ENCODE measurements around the gene POLR1A.

POLR1A gene

DNA sequence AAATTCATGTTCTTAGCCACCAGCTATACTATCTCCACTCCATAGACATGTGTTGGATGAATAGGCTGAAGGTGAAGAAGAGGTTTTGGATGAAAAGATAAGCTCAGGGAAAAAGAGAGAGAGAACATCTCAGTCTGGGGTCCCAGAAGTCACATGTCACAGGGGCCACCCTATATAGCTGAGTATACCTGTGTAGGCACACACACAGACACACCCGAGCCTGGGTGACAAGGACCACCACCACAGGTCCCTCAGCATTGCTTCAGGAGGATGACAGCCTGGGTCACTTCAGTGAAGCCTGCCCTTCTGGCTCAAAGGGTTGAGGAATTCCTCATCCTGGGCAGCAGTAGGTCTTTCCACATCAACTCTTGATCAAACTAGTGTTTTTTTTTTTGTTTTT lies 56.2 kb downstream of the POLR1A start:
- ATAC-seq = no peak
- TF ChIP-seq ESRRG (CRISPR knock-in tag; IDR thresholded peaks at IDR 0.05) = no peak
- TF ChIP-seq ARNTL (CRISPR knock-in tag; IDR thresholded peaks at IDR 0.05; ENCODE audit: borderline replicate concordance, low read depth) = no peak
- TF ChIP-seq TOX (CRISPR knock-in tag; IDR thresholded peaks at IDR 0.05; ENCODE audit: borderline replicate concordance) = no peak

DNA sequence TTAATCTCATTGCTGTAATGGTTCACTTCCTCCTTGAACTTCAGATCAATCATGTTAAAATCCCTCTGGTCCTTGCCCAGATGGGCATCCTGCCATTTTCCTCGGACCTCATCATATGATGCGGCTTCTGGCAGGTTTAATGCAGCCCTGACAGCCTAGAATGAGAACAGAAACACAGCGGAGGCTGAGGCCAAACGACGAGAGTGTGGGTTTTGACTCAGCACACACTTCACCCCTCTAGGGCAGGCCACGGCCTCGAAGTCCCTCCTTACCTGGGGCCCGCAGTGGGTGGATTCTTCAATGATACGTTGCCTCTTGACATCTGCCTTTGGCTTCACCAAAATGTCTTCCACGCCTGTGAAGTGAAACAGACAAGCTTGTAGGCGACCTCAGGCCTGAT lies 56.8 kb downstream of the POLR1A start:
- peak; percentile 32; the same call in 1 of the 3 replicates for ATAC-seq

DNA sequence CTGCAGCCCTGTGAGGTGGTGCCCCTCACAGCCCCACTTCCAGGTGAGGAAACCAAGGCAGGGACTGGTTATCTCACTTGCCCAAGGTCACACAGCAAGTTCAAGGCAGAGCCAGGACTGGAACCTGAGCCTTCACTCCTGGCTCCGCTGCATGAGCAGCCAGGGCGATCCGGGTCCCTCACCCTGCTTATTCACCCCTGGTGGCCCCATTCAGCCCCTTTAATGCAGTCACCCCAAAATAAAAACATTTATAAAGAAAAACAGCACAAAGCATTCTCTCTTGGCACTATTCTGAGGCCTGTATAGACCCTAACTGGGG lies 57.3 kb downstream of the POLR1A start:
- no peak for ATAC-seq
- no peak for TF ChIP-seq ZFP3 (CRISPR knock-in tag; IDR thresholded peaks at IDR 0.05)
- TF ChIP-seq ESRRG (CRISPR knock-in tag; IDR thresholded peaks at IDR 0.05) = no peak
- TF ChIP-seq CSDC2 (CRISPR knock-in tag; IDR thresholded peaks at IDR 0.05) = no peak
- no peak for TF ChIP-seq ARNTL (CRISPR knock-in tag; IDR thresholded peaks at IDR 0.05; ENCODE audit: borderline replicate concordance, low read depth)

More for the DNA sequence above, 56.8 kb downstream of the POLR1A start:
- TF ChIP-seq ZNF565 (CRISPR knock-in tag; conservative IDR thresholded peaks at IDR 0.05; ENCODE audit: low read depth) (no peak), ISL1 (CRISPR knock-in tag; IDR thresholded peaks at IDR 0.05) (peak; percentile 52)

DNA sequence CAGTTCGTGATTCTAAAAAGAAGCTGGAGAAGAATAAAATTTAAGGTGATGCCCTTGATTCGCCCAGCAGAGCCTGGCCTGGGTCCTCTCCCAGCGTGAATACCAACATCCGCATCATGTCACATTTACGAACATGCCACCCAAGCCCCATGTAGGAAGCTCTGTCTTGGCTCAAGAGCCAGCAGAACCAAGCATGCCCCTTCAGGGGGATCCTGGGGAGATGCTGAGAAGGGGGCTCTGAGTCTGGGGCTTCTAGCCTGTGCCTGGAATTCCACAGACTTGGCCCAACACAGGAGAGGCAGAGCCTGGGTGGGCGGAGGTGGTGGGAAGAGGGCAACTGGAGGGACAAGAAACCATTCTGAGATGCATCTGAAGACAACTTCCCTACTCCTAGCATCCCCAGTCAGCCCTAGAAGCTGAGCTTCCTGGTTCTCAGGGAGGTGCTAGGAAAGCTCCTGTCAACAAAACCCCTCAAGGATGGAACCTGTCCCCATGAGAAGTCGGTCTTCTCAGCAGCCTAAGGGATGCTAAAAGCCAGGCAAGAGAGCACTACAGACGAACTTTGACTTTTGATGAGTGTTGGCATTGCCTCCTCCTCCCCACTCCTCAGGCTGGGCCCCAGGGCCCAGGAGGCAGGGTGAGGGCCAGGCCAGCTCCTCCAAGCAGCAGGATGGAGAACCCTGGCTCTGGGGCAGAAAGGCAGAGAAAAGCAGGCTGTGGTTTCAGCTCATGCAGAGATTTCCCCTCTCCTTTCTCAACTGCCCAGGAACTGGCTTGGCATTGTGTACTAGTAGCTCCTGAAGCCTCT lies 57.9 kb downstream of the POLR1A start:
- ATAC-seq = no peak
- TF ChIP-seq ZNF565 (CRISPR knock-in tag; conservative IDR thresholded peaks at IDR 0.05; ENCODE audit: low read depth) = no peak
- TF ChIP-seq ESRRG (CRISPR knock-in tag; IDR thresholded peaks at IDR 0.05) = no peak
- TF ChIP-seq RARB (CRISPR knock-in tag; IDR thresholded peaks at IDR 0.05) = no peak
- no peak for TF ChIP-seq CSDC2 (CRISPR knock-in tag; IDR thresholded peaks at IDR 0.05)
- TF ChIP-seq, protein P1, sequence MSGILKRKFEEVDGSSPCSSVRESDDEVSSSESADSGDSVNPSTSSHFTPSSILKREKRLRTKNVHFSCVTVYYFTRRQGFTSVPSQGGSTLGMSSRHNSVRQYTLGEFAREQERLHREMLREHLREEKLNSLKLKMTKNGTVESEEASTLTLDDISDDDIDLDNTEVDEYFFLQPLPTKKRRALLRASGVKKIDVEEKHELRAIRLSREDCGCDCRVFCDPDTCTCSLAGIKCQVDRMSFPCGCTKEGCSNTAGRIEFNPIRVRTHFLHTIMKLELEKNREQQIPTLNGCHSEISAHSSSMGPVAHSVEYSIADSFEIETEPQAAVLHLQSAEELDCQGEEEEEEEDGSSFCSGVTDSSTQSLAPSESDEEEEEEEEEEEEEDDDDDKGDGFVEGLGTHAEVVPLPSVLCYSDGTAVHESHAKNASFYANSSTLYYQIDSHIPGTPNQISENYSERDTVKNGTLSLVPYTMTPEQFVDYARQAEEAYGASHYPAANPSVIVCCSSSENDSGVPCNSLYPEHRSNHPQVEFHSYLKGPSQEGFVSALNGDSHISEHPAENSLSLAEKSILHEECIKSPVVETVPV (CRISPR knock-in tag; IDR thresholded peaks at IDR 0.05) = no peak
- TF ChIP-seq ZNF70 (CRISPR knock-in tag; IDR thresholded peaks at IDR 0.05) = no peak
- TF ChIP-seq ZC3H10 (CRISPR knock-in tag; IDR thresholded peaks at IDR 0.05) = no peak
- no peak for TF ChIP-seq SNAI2 (CRISPR knock-in tag; IDR thresholded peaks at IDR 0.05)
- TF ChIP-seq ISL1 (CRISPR knock-in tag; IDR thresholded peaks at IDR 0.05) = no peak
- TF ChIP-seq OSR1 (CRISPR knock-in tag; IDR thresholded peaks at IDR 0.05) = no peak
- no peak for TF ChIP-seq ARNTL (CRISPR knock-in tag; IDR thresholded peaks at IDR 0.05; ENCODE audit: borderline replicate concordance, low read depth)
- TF ChIP-seq, protein P2, sequence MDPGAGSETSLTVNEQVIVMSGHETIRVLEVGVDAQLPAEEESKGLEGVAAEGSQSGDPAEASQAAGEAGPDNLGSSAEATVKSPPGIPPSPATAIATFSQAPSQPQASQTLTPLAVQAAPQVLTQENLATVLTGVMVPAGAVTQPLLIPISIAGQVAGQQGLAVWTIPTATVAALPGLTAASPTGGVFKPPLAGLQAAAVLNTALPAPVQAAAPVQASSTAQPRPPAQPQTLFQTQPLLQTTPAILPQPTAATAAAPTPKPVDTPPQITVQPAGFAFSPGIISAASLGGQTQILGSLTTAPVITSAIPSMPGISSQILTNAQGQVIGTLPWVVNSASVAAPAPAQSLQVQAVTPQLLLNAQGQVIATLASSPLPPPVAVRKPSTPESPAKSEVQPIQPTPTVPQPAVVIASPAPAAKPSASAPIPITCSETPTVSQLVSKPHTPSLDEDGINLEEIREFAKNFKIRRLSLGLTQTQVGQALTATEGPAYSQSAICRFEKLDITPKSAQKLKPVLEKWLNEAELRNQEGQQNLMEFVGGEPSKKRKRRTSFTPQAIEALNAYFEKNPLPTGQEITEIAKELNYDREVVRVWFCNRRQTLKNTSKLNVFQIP (CRISPR knock-in tag; IDR thresholded peaks at IDR 0.05; ENCODE audit: borderline replicate concordance, low read depth) = no peak
- TF ChIP-seq TCF4 (CRISPR knock-in tag; IDR thresholded peaks at IDR 0.05; ENCODE audit: borderline replicate concordance) = no peak
- no peak for TF ChIP-seq TOX (CRISPR knock-in tag; IDR thresholded peaks at IDR 0.05; ENCODE audit: borderline replicate concordance)
- TF ChIP-seq ZFP3 (CRISPR knock-in tag; IDR thresholded peaks at IDR 0.05) = no peak
- TF ChIP-seq BACH2 (CRISPR knock-in tag; IDR thresholded peaks at IDR 0.05; ENCODE audit: borderline replicate concordance) = no peak
- no peak for TF ChIP-seq GLIS3 (CRISPR knock-in tag; IDR thresholded peaks at IDR 0.05)
- no peak for TF ChIP-seq ZFP30 (CRISPR knock-in tag; IDR thresholded peaks at IDR 0.05)
- TF ChIP-seq PPARA (CRISPR knock-in tag; IDR thresholded peaks at IDR 0.05; ENCODE audit: borderline replicate concordance) = no peak

DNA sequence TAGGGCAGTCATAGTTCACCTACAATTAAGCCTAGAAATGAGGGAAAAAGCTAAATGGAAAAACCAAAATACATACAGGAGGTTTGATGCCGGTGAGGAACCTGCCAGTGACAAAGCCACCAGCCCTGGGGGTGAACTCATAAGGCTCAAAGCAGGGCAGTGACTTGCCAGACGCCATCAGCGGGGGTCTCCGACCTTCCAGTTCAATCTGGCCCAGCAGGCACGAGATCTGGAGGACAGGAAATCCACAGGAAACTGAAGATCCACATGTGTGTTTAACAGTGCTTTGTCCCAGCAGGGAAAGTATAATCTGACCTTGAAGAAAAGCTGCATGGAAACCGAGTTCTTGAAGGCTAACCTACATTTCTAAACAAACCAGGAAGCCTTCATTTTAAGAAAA lies 60.1 kb downstream of the POLR1A start:
- no peak for ATAC-seq
- TF ChIP-seq ZFP3 (CRISPR knock-in tag; IDR thresholded peaks at IDR 0.05) = no peak
- TF ChIP-seq, protein P3, sequence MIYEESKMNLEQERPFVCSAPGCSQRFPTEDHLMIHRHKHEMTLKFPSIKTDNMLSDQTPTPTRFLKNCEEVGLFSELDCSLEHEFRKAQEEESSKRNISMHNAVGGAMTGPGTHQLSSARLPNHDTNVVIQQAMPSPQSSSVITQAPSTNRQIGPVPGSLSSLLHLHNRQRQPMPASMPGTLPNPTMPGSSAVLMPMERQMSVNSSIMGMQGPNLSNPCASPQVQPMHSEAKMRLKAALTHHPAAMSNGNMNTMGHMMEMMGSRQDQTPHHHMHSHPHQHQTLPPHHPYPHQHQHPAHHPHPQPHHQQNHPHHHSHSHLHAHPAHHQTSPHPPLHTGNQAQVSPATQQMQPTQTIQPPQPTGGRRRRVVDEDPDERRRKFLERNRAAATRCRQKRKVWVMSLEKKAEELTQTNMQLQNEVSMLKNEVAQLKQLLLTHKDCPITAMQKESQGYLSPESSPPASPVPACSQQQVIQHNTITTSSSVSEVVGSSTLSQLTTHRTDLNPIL (CRISPR knock-in tag; IDR thresholded peaks at IDR 0.05; ENCODE audit: low read depth) = no peak
- TF ChIP-seq ZNF565 (CRISPR knock-in tag; conservative IDR thresholded peaks at IDR 0.05; ENCODE audit: low read depth) = no peak
- no peak for TF ChIP-seq ISL1 (CRISPR knock-in tag; IDR thresholded peaks at IDR 0.05)
- no peak for TF ChIP-seq SNAI2 (CRISPR knock-in tag; IDR thresholded peaks at IDR 0.05)
- TF ChIP-seq BACH2 (CRISPR knock-in tag; IDR thresholded peaks at IDR 0.05; ENCODE audit: borderline replicate concordance) = no peak
- no peak for TF ChIP-seq TCF4 (CRISPR knock-in tag; IDR thresholded peaks at IDR 0.05; ENCODE audit: borderline replicate concordance)
- TF ChIP-seq ZC3H10 (CRISPR knock-in tag; IDR thresholded peaks at IDR 0.05) = no peak
- no peak for TF ChIP-seq ZFP30 (CRISPR knock-in tag; IDR thresholded peaks at IDR 0.05)
- no peak for TF ChIP-seq ARNTL (CRISPR knock-in tag; IDR thresholded peaks at IDR 0.05; ENCODE audit: borderline replicate concordance, low read depth)
- no peak for TF ChIP-seq ZNF8 (CRISPR knock-in tag; IDR thresholded peaks at IDR 0.05)
- TF ChIP-seq, protein P4, sequence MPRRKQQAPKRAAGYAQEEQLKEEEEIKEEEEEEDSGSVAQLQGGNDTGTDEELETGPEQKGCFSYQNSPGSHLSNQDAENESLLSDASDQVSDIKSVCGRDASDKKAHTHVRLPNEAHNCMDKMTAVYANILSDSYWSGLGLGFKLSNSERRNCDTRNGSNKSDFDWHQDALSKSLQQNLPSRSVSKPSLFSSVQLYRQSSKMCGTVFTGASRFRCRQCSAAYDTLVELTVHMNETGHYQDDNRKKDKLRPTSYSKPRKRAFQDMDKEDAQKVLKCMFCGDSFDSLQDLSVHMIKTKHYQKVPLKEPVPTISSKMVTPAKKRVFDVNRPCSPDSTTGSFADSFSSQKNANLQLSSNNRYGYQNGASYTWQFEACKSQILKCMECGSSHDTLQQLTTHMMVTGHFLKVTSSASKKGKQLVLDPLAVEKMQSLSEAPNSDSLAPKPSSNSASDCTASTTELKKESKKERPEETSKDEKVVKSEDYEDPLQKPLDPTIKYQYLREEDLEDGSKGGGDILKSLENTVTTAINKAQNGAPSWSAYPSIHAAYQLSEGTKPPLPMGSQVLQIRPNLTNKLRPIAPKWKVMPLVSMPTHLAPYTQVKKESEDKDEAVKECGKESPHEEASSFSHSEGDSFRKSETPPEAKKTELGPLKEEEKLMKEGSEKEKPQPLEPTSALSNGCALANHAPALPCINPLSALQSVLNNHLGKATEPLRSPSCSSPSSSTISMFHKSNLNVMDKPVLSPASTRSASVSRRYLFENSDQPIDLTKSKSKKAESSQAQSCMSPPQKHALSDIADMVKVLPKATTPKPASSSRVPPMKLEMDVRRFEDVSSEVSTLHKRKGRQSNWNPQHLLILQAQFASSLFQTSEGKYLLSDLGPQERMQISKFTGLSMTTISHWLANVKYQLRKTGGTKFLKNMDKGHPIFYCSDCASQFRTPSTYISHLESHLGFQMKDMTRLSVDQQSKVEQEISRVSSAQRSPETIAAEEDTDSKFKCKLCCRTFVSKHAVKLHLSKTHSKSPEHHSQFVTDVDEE (CRISPR knock-in tag; IDR thresholded peaks at IDR 0.05) = no peak
- TF ChIP-seq, protein P5, sequence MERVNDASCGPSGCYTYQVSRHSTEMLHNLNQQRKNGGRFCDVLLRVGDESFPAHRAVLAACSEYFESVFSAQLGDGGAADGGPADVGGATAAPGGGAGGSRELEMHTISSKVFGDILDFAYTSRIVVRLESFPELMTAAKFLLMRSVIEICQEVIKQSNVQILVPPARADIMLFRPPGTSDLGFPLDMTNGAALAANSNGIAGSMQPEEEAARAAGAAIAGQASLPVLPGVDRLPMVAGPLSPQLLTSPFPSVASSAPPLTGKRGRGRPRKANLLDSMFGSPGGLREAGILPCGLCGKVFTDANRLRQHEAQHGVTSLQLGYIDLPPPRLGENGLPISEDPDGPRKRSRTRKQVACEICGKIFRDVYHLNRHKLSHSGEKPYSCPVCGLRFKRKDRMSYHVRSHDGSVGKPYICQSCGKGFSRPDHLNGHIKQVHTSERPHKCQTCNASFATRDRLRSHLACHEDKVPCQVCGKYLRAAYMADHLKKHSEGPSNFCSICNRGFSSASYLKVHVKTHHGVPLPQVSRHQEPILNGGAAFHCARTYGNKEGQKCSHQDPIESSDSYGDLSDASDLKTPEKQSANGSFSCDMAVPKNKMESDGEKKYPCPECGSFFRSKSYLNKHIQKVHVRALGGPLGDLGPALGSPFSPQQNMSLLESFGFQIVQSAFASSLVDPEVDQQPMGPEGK (CRISPR knock-in tag; IDR thresholded peaks at IDR 0.05; ENCODE audit: borderline replicate concordance) = no peak
- no peak for TF ChIP-seq TOX (CRISPR knock-in tag; IDR thresholded peaks at IDR 0.05; ENCODE audit: borderline replicate concordance)
- TF ChIP-seq OSR1 (CRISPR knock-in tag; IDR thresholded peaks at IDR 0.05) = no peak
- TF ChIP-seq PPARA (CRISPR knock-in tag; IDR thresholded peaks at IDR 0.05; ENCODE audit: borderline replicate concordance) = no peak
- TF ChIP-seq RARB (CRISPR knock-in tag; IDR thresholded peaks at IDR 0.05) = no peak

Measured in SK-N-SH treated with all-trans-retinoic acid at 6 μM for 48 hours (cell line).